SKM-1 (cell line): ENCODE results near the gene HOPX.
"Not testable (repeated sequence)": the region's sequence is repeated elsewhere in the genome, so short reads cannot be mapped to it uniquely, and the experiment has no call there.

ENCODE experiments used
- DNase-seq: peaks from one replicate; lab custom pipeline; 2025; ENCODE audit not compliant: unreplicated experiment; lab: John Stamatoyannopoulos, UW

HOPX gene

DNA sequence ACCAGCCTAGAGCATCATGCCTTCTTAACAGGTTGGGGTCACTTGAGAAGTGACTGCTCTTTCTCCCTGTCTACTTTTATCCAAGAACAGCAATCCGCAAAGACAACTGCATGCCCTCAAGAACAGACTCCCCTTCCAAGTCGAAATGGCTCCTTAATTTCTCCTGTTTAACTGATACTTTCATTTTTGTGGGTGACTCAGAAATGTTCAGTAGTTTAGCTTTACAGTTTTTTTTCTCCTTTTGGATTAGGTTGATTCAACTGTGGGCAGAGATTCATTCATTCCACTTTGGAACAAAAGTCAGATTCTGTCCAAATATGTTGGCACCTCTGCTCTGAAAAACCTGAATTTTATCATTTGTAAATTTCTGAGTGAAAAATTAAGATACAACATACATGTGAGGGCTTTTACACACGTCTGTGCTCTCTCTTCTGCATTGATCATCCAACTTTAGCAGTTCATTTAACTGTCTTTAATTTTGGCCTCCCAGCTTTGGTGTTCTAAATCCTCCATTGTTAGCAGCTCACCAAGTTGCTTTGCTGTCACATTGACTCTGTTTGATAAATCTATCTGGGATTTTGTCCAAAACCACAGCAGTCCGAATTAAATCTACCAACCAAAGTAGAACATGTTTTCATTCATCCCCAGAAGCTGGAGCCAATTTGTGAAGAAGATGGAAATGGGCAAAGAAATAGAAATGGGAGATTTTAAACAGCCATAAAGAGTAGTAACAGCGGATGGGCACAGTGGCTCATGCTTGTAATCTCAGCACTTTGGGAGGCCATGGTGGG, 50.0 kb downstream of the HOPX start:
- no peak for DNase-seq

DNA sequence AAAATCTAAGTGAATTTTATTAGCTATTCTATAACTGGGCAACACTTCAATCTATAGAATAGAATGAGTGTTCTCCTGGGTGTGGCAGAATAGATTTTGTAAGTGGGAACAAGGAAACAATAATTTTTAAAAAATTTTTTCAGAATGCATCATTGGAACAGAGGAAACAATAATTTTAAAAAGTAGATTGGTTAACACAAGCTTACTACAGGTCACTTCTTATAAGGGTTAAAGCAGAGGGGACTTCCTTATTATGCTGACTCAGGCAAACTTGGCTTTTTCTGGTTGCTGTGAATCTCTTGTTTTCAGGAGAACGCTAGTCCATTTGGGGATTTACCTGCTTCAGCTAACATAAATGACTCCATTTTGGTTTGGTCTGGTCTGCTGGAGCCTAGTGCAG, 52.5 kb downstream of the HOPX start:
- DNase-seq: no peak

DNA sequence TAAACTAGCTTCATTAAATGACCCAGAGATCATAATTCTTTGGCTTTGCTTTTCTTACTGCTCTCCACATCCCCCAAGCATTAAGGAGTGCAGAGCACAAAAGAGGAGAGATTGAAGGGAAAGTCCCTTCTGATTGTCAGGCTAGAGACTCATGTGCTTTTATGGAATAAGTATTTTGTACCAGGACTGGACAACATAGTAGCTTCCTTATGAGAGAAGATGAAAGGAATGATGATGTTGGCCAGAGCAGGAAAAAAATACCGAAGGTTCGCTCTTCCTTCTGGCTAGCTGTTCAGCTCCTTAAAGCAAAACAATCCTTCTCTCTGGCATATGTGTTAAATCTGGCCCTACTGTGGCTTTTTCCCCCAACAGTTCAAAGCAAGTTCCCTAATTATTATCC, 53.1 kb downstream of the HOPX start:
- no peak for DNase-seq

DNA sequence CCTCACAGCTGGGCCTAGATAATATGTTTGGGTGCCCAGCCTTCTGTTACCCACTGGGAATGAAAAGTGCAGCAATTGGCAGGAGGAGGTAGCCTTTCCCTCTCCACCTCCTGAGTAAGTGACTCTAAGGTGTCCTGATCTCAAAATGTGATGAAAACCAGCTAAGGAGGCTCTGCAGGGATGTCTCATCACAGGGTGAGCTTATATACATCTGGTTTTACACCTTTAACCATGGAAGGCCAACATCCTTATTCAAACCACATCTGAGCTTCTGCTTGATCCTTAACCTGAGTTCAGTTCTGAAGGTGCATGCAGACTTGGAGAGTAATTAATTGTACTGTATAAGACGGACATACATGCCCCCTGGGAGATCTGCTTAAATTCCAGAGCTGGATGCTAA, 53.7 kb downstream of the HOPX start:
- DNase-seq: no peak

DNA sequence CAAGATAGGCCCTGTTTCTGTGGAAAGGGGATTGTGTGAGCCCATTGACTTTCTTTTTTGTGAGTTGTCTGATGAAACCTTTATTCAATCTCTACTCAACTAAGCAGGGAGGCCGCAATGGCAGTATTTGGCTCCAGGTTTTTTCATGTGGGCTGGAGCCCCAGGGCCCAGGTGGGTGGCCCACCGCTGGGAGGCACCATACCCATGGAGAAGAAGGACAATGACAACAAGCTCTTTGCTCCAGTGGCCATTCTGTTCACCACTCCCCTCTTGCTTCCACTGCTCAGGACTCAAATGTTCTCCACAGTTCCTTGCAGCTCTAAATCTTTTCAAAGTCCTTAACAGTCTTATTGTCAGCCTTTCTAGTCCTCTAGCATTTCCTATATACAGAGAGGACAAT, 54.1 kb downstream of the HOPX start:
- DNase-seq: no peak

DNA sequence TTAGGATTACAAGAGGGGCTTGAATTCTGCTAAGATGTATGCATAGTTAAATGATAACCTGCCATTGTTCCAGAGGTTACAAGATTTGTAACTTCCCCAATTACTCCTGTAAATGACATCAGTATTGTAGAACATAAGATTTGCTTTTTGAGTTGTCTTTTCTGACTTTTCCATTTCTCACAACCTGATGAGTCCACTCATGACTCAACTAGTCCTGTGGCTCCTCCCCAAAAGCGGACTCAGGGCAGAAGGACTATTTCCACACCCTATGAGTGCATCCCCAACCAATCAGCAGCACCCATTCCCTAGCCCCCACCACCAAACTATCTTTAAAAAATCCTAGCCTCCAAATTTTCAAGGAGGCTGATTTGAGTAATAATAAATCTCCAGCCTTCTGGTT, 54.7 kb downstream of the HOPX start:
- DNase-seq: no peak

DNA sequence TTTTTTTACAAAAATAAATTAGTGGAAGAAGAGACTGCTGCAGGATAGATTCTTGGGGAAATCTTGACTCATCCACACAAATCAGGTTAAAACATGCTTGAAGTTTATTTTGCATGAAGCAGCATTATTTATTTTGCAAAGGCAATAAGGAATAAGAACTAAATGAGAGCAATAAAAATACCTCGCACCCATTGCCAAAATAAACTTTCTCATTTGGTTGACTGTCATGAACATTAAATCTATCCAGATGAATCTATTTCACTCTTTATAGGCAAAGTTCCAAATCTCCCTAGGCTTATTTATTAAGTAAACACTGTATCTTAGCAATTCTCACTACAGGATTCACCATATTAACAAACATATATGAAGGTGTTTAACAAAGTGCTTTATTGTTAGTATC, 58.9 kb downstream of the HOPX start:
- no peak for DNase-seq

DNA sequence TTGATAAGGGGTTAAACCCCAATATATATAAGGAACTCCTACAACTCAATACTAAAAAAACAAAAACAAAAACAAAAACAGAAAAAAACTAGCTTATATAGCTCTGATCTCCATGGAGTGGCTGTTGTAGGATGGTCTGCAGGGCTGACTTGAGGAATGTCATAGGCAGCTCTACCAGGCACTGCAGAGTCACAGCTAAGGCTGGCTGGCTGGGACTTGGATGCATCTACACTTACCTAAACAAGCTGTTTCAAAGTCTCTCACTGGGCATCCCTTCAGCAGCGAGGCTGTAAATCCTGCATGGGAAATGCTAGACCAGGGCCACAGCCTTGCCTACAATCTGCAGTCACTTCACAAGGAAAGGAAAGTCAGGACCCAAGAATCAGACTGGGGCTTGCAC, 61.3 kb downstream of the HOPX start:
- DNase-seq: no peak

DNA sequence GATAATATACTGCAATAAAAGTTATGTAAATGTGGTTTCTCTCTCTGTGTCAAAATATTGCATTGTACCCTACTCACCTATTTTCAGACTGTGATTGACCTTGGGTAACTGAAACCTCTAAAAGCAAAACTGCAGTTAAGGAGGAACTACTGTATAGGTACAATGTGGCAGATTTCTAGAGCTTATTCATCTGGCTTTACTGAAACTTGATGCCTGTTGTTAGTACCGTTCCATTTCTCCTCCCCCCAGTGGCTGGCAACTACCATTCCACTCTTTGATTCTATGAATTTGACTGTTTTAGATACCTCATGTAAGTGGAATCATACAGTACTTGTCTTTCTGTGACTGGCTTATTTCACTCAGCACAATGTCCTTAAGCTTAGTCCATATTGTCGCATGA, 61.9 kb downstream of the HOPX start:
- DNase-seq: no peak

DNA sequence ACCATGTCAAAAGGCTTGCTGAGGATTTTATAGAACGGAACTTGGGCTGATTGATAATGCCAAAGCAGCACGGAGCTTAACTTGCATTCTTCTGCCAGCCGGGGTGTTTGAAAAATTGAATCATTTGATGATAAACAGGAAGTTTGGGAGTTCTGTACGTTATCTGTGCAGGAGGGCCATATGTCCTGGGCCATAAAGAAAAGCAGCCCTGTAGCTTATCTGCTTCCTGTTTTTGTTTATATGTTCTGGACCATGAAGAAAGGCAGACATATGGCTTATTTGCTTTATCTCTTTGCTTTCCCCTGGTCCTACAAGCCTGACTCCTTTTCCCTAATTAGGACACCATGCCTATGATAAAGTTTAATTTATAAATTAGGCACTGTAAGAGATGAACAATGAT, 62.4 kb downstream of the HOPX start:
- DNase-seq: no peak

DNA sequence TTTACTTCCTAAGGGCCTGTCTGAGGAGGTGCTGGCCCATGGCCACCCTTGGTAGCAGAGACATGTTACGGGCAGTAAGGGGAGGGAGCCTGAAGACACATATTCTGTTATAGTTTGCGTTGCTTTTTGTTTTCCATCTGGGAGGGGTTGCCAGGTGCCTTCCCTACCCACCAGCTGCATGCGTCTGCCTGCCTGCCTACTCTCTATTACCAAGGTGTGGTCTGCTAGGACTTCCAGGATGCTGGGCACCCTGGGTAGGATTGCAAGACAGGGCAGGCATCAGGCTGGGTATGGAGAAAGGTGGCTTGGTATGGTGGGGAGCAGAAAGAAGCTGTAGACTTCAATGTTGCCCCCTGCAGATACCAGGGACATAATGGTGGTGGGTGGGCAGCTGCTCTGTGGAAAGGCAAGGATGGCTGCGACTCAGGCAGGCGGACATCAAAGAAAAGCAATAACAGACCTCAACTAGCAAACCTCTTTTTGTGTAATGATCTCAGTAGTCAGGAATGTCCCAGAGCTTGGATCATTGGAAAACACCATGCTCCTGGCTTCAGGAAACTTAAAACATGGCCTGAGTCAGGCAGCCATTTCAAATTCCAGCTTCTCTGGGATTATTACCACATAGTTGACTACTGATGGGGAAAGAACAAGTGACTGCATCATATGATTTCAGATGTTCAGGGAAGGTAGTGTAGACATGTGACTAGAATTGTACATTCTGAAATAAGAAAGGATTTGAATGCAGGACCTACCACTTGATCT, 67.8 kb downstream of the HOPX start:
- no peak for DNase-seq

DNA sequence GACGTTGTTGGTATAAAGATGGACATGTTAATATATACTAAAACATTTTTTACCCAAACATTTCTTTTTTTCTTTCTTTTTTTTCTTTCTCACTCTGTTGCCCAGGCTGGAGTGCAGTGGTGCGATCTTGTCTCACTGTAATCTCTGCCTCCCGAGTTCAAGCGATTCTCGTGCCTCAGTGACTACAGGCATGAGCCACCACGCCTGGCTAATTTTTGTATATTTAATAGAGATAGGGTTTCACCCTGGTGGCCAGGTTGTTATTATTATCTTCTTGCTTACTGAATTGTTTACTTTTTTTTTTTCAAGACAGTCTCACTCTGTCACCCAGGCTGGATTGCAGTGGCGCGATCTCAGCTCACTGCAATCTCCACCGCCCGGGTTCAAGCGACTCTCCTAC, 68.8 kb downstream of the HOPX start:
- no peak for DNase-seq

DNA sequence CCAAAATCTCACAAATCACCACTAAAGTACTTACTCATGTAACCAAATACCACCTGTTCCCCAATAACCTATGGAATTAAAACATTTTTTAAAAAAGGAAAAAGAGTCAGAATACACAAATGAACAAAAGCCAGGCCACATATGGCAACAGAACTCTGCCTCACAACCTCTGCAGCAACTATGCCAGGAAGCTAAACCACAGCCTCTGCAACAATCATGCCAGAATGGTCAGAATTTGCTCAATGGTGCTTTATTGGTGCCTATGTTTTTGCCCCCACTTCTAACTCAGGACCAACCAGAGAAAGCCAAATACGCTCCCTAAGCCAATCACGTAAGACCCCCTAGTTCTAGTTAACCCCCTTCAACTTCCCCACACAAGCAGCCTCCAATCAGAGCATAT, 69.6 kb downstream of the HOPX start:
- no peak for DNase-seq

DNA sequence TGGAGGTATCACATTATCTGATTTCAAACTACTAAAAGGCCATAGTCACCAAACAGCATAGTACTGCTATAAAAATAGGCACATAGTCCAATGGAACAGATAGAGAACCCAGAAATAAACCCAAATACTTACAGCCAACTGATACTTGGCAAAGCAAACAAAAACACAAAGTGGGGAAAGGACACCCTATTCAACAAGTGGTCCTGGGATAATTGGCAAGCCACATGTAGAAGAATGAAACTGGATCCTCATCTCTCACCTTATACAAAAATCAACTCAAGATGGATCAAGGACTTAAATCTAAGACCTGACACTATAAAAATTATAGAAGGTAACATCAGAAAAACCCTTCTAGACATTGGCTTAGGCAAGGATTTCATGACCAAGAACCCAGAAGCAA, 70.9 kb downstream of the HOPX start:
- not testable (repeated sequence) for DNase-seq

DNA sequence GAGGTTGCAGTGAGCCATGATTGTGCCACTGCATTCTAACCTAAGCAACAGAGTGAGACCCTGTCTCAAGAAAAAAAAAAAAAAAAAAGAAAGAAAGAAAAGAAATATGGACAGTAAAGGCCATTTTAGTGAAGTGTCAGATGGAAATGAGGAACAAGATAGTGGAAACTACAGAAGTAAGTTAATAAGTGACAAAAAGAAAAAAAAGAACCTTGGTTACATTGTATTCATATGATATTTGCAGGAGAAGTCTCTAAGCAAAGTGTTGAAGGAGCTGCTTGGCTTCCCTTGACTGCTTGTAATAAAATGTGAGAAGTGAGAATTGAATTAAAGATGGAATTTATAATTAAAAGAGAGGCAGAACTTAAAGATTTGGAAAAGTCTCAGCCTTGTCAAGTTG, 73.2 kb downstream of the HOPX start:
- no peak for DNase-seq

DNA sequence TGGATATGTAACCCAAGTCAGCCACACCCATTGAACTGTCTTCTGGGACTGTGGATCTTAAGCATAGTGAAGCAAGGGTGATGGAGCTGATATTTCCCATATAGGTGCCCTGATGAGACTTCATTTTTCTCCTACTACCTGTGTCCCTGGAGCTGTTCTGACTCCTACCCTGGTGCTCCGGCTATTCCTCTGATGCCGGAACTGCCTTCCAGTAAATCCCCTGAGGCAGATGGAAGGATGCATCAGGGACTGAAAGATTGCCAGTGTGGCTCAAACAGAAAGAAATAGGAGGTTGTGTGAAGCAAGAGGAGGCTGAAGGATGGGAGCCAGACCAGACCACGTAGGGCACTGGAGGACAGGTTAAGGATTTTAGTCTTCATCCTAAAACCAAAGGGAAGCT, 74.7 kb downstream of the HOPX start:
- no peak for DNase-seq

DNA sequence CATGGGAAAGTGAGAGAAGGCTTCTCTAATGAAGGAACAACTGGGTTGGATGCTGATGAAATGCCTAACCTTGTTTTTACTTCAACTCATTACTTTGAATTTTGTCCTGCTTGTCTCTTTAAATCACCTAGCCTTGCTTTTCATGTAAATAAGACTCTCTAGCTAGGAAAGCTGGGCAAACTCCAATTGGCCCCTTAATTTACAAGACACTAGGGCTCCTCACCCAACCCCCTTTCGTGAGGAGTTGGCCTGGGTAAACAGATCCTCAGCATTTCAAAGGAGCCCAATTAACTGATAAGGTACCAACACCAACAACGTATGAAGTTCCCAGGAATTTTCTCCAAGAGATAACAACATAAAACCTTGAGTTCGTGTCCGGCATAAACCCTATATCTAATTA, 75.6 kb downstream of the HOPX start:
- DNase-seq: not testable (repeated sequence)

DNA sequence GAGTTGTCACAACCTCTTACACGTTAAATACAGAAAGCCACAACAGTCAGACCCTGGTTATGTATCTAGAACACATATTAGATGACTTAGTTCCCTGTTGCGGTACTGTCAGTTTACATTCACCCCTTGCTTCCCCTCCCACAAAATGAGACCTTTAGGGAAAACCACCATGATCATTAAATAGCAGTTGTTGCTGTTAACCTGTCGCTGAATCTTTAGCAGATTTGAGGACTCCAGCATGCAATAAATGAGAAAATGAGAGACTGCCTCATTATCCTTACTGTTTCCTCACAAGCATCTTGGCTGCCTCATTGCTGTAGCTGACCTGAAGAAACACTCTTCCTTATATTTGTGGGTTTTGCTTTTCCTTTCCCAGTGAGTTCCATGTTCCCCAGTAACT, 77.8 kb downstream of the HOPX start:
- DNase-seq: no peak
